Measurements from ENCODE around the gene SPTBN4.

DNA sequence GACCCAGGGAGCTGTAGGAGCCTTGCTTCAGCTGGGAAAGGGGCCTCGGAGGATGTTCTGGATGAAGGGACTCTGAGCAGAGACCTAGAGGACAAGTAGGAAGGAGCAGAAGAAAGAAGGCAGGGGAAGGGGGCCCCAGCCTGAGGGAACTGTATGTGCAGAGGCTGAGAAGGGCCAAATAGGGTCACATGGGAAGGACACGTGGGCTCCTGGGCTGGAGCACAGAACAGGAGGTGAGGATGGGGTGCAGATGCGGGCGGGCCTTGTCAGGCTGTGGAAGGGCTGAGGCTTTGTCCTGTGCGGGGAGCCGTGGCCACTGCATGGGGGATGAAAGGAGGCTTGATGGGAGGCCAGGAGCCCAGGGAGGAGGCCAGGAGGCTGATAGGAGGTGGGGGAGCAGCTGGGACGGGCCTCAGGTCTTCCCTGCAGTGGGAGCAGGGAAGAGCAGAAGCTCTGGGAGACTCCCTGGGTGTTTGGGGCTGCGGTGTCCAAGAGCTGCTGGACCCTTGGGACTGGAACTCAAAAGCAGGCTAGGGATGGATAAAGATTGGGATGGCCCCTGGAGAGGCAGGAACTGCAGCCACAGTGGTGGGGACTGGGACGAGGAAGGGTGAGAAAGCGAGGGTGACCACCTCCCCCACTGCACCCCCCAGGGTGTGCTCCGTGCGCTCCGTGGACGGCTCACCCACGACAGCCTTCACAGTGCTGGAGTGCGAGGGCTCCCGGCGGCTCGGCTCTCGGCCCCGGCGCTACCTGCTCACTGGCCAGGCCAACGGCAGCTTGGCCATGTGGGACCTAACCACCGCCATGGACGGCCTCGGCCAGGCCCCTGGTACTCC lies 123.0 kb downstream of the SPTBN4 start:
- TF ChIP-seq, protein P1, sequence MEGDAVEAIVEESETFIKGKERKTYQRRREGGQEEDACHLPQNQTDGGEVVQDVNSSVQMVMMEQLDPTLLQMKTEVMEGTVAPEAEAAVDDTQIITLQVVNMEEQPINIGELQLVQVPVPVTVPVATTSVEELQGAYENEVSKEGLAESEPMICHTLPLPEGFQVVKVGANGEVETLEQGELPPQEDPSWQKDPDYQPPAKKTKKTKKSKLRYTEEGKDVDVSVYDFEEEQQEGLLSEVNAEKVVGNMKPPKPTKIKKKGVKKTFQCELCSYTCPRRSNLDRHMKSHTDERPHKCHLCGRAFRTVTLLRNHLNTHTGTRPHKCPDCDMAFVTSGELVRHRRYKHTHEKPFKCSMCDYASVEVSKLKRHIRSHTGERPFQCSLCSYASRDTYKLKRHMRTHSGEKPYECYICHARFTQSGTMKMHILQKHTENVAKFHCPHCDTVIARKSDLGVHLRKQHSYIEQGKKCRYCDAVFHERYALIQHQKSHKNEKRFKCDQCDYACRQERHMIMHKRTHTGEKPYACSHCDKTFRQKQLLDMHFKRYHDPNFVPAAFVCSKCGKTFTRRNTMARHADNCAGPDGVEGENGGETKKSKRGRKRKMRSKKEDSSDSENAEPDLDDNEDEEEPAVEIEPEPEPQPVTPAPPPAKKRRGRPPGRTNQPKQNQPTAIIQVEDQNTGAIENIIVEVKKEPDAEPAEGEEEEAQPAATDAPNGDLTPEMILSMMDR (IDR thresholded peaks at IDR 0.05): no peak
- TF ChIP-seq POLR2A (IDR thresholded peaks at IDR 0.05): no peak

Data from Peyer's patch (tissue), 4 donors.